Left kidney (tissue), 2 donors: ENCODE results near the gene TNFRSF1A. TPM values are rescaled to one million over a fixed set of nuclear protein-coding genes. Genes with fewer than 3 reads are reported as not detected.
"Not testable (repeated sequence)": the region's sequence is repeated elsewhere in the genome, so short reads cannot be mapped to it uniquely, and the experiment has no call there.

Experiments used
- DNase-seq: peaks from one replicate; pipeline ENCODE4 v3.0.0-alpha.2; 2013
- polyA plus RNA-seq: library from polyadenylated mRNA; unstranded; fragments of 120-200 nt; gene quantifications from one replicate; pipeline ENCODE4 v1.2.1, GENCODE V29; 2013; ENCODE audit not compliant: insufficient read length

Gene TNFRSF1A
- polyA plus RNA-seq, 1 donor, result 89.8 TPM

DNA sequence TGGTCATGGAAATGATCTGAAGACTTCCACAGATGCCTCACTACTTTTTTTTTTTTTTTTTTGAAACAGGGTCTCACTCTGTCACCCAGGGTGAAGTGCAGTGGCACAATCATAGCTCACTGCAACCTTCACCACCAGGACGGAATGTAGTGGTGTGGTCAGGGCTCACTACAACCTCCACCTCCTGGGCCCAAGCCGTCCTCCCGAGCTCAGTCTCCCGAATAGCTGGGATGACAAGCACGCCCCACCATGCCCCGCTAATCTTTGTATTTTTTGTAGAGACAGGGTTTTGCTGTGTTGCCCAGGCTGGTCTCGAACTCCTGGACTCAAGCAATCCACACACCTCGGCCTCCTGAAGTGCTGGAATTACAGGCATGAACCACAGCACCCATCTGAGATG, 3.3 kb downstream of the TNFRSF1A start:
- not testable (repeated sequence) for DNase-seq

- no peak for DNase-seq
These were observed 3.9 kb downstream of the TNFRSF1A start for GRCh38 chr12:6337958-6338433.

GRCh38 chr12:6336889-6337853, 4.7 kb downstream of the TNFRSF1A start:
- DNase-seq, result no peak

GRCh38 chr12:6336079-6336888, 5.6 kb downstream of the TNFRSF1A start:
- peak; percentile 94 for DNase-seq

- no peak for DNase-seq
These were observed 6.3 kb downstream of the TNFRSF1A start for GRCh38 chr12:6335451-6336078.

DNA sequence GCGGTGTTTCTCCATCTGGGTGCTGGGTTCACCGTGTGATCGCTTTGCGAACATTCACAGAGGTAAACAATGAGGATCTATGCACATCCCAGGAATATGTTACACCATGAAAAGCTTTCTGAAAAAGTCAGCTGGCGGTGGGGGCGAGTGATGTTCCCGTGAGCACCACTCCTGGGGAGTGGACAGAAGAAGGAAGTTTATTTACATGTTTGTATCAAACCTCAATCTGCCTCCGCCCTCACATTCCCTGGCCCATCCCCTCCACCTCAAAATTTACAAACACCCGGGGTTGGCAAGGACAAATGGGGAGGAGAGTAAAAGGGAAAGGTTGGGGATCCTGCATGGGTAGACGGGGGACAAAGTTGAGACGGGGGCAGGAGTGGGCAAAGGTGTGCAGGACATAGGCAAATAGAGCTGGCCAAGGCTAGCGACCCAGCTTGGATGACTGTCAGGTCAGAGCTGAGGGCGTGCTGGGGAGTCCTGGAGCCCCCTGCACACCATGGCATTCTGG, 6.9 kb downstream of the TNFRSF1A start:
- DNase-seq, result no peak

DNA sequence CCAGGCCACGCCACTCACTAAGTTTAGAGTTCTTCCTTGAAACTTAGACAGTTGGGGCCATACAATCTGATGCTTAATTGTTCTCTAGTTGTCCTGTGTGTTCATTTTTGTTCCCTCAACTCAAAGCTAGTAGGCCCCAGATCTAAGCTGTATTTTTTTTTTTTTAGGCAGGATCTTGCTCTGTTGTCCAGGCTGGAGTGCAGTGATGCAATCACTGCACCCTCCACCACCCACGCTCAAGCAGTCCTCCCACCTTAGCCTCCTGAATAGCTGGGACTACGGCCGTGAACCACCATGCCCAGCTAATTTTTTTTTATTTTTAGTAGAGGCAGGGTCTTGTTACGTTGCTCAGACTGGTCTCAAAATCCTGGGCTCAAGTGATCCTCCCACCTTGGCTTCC, 7.5 kb downstream of the TNFRSF1A start:
- DNase-seq, result no peak

GRCh38 chr12:6333566-6333965, 8.3 kb downstream of the TNFRSF1A start:
- DNase-seq, result no peak

DNA sequence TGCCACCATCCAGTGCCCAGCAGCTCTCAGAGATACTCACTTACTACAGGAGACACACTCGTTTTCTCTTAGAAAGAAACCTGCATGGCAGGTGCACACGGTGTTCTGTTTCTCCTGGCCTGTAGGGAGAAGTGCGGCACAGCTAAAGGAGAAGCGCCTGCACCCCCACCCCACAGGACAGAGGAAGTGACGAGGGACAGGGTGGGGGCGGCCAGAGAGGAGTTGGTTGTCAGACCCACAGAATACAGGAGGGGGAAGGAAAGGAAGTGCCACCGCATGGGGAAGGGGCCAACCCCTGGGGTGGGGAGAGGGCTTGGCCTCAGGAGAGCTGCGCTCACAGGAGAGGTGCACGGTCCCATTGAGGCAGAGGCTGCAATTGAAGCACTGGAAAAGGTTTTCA, 8.8 kb downstream of the TNFRSF1A start:
- no peak for DNase-seq

GRCh38 chr12:6332459-6332858, 9.4 kb downstream of the TNFRSF1A start:
- no peak for DNase-seq

DNA sequence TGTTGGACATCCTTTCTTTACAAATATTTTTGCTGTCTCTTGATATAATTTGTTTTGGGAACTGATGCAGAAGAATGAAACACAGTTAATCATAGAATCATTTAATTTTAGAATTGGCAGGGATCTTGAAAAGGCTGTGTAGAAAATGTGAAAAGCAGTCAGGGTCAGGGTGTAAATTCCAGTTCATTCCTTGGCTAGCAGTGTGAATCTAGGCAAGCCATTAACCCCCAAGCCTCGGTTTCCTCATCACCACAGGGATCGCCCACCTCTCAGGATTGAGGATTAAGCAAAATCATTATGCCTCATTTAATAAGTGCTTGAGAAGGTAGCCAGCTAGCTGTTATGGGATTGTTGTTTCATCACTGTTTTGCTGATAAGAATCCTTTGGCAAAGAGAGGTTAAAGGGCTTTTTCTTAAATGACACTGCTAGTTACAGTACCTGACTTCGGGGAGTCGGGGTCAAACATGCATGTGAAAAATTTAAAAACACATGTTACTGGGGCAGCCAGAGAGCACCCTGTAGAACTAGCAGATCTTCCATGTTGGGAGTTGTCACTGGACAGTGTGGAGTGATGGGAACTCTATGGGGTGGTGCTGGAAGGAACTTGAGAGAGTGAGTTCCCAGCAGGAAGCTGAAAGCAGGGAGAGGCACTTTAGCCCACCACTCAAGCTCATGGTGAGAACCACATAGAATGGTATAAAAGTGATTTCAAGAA, 10.7 kb downstream of the TNFRSF1A start:
- DNase-seq, result no peak

DNA sequence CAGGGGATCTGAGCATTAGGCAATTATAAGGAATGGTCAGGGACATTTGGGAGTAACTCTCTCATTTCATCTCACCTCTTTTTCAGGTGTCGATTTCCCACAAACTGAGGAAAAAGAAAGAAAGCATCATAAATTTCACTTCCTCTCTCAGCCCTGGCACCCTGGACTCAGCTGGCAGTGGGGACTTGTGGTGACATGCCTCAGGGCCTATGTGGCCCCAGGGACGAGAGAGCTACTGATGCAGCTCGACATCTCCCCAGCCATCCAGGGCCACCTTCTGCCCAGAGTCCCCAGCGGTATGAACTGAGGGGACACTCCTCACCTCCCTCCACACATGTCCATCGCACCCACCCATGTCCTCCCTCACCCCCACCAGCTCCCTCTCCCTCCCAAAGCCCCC, 11.7 kb downstream of the TNFRSF1A start:
- DNase-seq, result no peak

GRCh38 chr12:6329703-6330064, 12.2 kb downstream of the TNFRSF1A start:
- no peak for DNase-seq

GRCh38 chr12:6328945-6329702, 12.8 kb downstream of the TNFRSF1A start:
- DNase-seq, result no peak

DNA sequence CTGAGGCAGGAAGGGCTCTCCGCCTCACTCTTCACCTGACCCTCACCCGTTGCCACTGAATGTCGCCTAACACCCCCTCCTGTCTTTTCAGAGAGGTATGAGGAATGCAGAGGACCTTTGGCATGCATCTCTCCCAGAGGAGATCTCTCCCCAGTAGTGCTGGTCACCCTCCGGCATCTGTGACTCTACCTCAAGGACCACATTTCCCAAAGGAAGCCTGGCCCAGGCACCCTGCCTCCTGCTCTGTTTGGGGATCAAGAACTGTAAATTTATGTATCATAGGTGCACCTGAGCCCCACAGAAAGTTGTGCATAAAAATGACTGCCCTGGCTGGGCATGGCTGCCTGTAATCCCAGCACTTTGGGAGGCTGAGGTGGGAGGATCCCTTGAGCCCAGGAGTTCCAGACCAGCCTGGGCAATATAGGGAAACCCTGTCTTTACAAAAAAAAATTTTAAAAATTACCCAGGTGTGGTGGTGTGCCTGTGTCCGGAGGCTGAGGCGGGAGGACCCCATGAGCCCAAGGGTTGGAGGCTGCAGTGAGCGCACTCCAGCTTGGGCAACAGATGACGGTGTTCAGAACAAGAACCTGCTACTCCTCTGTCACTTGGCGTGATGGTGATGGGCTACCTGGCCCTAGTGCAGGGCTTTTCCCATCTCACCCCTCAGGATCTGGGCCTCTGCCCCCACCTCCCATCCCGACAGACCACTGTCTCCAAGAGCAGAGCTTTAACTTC, 13.7 kb downstream of the TNFRSF1A start:
- no peak for DNase-seq

DNA sequence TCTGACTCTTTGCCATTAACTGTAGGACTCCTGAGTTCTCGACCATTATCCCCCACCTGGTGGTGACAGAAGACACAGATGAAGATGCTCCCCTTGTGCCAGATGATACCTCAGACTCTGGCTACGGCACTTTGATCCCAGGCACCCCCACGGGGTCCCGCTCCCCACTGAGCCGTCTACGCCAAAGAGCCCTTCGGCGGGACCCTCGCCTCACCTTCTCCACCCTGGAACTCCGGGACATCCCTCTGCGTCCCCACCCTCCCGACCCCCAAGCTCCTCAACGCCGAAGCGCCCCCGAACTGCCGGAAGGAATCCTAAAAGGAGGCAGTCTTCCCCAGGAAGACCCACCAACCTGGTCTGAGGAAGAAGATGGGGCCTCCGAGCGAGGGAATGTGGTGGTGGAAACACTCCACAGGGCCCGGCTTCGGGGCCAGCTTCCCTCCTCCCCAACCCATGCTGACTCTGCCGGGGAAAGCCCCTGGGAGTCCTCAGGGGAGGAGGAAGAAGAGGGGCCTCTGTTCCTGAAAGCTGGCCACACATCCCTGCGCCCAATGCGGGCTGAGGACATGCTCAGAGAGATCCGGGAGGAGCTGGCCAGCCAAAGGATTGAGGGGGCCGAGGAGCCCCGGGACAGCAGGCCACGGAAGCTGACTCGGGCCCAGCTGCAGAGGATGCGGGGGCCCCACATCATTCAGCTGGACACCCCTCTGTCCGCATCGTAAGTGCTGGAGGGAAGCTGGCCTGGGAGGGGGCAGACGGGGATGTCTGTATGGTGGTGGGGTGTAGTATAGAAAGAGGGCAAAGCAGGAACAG, 14.4 kb downstream of the TNFRSF1A start:
- no peak for DNase-seq

DNA sequence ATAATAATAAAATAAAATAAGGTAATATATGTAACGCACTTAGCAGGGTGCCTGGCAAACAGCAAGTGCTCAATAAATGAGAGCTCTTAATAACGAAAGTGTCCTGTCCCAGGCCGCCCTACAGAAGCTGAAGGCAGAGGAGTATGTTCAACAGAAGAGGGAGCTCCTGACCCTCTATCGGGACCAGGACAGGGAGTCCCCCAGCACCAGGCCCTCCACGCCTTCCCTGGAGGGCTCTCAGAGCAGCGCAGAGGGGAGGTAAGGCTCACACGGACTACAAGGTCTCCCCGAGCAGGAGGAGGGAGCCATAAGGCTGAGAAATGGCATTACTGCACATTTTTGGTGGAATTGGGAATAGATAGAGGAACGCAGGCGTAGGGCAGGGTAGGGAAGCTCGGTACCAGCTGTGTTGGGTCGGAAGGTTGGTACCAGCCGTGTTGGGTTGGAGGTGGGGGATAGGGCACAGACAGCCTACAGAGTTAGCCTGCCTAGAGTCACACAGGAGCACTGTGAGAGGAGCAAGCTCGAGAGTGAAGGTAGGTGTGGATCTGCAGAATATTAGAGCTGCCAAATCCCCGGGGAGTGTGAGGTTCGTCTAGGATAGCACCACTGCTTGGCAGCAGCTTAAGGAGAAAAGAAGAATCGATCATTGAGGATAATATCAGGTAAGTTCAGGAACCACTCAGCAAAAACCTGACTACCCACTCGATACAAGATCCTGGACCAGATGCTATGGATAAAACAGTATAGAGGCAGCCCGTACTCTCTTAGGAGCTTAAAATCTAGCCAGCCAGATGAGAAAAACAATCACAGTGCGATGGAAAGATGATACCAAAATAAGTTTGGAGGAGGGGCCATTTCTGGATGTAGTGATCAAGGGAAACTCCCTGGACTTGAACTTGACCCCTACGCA, 15.3 kb downstream of the TNFRSF1A start:
- DNase-seq, result no peak
